Endothelial cell of umbilical vein (primary cell): Measurements from ENCODE around the gene SSX2IP.

Experiments
- EZH2 ChIP-seq: IDR thresholded peaks from 2 replicates; pipeline ENCODE4 v1.6.1; 2012; ENCODE audit warnings: borderline replicate concordance, low read depth, mild to moderate bottlenecking, moderate library complexity, low read length, inconsistent platforms; ENCODE audit not compliant: severe bottlenecking
- POLR2A ChIP-seq: IDR thresholded peaks from 2 replicates; pipeline ENCODE4 v1.6.1; 2012; ENCODE audit warnings: low read depth, mild to moderate bottlenecking, control low read depth, low read length
- POLR2AphosphoS5 ChIP-seq: IDR thresholded peaks from 2 replicates; pipeline ENCODE4 v1.6.1; 2012; ENCODE audit warnings: low read depth, mild to moderate bottlenecking, control low read depth, low read length, moderate library complexity; ENCODE audit not compliant: insufficient read depth
- TF ChIP-seq, protein P1 (sequence below), 2 donors: IDR thresholded peaks; 1 replicate in 1 of 2; 2 replicates in 1 of 2; pipeline ENCODE4 v1.5.1; 2011; ENCODE audit warnings: low read length in 2 of 2, mild to moderate bottlenecking in 2 of 2, moderate library complexity in 2 of 2, control low read depth in 1 of 2, inconsistent platforms in 1 of 2, low read depth in 1 of 2; ENCODE audit not compliant: insufficient read depth in 1 of 2; ENCODE audit errors: extremely low read depth in 1 of 2

DNA sequence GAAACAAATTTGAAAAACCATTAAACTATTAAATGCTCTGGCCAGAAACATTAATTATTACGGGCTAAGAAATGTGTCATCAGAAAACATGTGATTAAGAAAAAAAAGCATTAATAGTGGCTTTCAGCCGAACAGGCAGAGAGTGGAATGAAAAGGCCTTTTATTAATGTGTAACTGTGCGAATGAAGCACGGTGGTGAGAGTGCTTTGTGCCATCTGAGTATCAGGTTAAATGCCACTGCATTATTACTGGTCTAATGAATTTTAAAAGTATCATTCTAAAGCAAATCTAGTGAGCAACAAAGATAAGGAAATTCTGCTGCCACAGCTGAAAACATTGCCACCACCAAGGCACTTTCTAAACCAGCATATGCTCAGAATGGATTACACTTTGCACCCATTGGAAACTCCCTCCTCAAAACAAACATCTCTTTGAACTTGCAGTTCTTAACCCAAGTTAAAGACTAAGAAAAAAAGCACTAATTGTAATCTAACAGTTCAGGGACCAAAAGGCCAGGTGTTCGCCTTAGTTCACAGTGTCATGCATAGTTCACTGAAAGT is 30.0 kb upstream of the SSX2IP start:
- TF ChIP-seq POLR2A (no peak), POLR2AphosphoS5 (no peak), EZH2 (no peak)
- TF ChIP-seq, protein P1, sequence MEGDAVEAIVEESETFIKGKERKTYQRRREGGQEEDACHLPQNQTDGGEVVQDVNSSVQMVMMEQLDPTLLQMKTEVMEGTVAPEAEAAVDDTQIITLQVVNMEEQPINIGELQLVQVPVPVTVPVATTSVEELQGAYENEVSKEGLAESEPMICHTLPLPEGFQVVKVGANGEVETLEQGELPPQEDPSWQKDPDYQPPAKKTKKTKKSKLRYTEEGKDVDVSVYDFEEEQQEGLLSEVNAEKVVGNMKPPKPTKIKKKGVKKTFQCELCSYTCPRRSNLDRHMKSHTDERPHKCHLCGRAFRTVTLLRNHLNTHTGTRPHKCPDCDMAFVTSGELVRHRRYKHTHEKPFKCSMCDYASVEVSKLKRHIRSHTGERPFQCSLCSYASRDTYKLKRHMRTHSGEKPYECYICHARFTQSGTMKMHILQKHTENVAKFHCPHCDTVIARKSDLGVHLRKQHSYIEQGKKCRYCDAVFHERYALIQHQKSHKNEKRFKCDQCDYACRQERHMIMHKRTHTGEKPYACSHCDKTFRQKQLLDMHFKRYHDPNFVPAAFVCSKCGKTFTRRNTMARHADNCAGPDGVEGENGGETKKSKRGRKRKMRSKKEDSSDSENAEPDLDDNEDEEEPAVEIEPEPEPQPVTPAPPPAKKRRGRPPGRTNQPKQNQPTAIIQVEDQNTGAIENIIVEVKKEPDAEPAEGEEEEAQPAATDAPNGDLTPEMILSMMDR (IDR thresholded peaks at IDR 0.05; ENCODE audit: extremely low read depth in 1 of 2, insufficient read depth in 1 of 2, low read depth in 1 of 2, low read length in 2 of 2): no peak
